ENCODE measurements around the gene TYSND1.

- TF ChIP-seq POLR2A (IDR thresholded peaks at IDR 0.05; ENCODE audit: low read depth, low read length) (no peak), POLR2AphosphoS5 (IDR thresholded peaks at IDR 0.05; ENCODE audit: low read depth, low read length) (no peak)
Observed at GRCh38 chr10:70191161-70191971, 44.9 kb upstream of the TYSND1 start.
